ENCODE data around the gene AGAP1. TPM values are rescaled to one million over a fixed set of nuclear protein-coding genes. Genes with fewer than 3 reads are reported as not detected.
A peak's percentile ranks its signal among the peaks of the same experiment; 100 is the strongest.

Gene AGAP1
- total RNA-seq, 1 donor from 2014 or later, result 36.2 TPM

GRCh38 chr2:235518322-235519090, 24.7 kb downstream of the AGAP1 start:
- no peak overlapping the region for H3K4me3 ChIP-seq
- TF ChIP-seq CTCF (IDR thresholded peaks at IDR 0.05), result no peak
- DNase-seq, result no peak
- no peaks in the 10 kb centered on the region for H3K36me3 ChIP-seq
- H3K27ac ChIP-seq, result no peak overlapping the region
- intact Hi-C loops (cut with DNase I), result no loop called here
- H3K4me1 ChIP-seq, result peaks cover 37% of the 10 kb centered on the region
- no peak for ATAC-seq
- H3K27me3 ChIP-seq (ENCODE audit: low read depth), result no peaks in the 10 kb centered on the region
- no peaks in the 10 kb centered on the region for H3K9me3 ChIP-seq

GRCh38 chr2:235520787-235521186, 26.9 kb downstream of the AGAP1 start:
- intact Hi-C loops (cut with DNase I), result no loop called here
- H3K4me3 ChIP-seq, result no peak overlapping the region
- ATAC-seq, result no peak

GRCh38 chr2:235521844-235522243, 28.0 kb downstream of the AGAP1 start:
- DNase-seq, result no peak
- no peak for TF ChIP-seq CTCF (IDR thresholded peaks at IDR 0.05)
- Histone ChIP-seq H3K9me3 (no peaks in the 10 kb centered on the region), H3K4me1 (peaks cover 32% of the 10 kb centered on the region), H3K36me3 (no peaks in the 10 kb centered on the region), H3K27me3 (ENCODE audit: low read depth) (no peaks in the 10 kb centered on the region), H3K4me3 (no peak overlapping the region), H3K27ac (no peak overlapping the region)
- peak; percentile 33 to 58 for ATAC-seq
- intact Hi-C loops (cut with DNase I), result no loop called here

More at GRCh38 chr2:235520787-235521186, 26.9 kb downstream of the AGAP1 start:
- Histone ChIP-seq H3K36me3 (no peaks in the 10 kb centered on the region), H3K27me3 (ENCODE audit: low read depth) (no peaks in the 10 kb centered on the region), H3K9me3 (no peaks in the 10 kb centered on the region), H3K4me1 (peaks cover 31% of the 10 kb centered on the region), H3K27ac (no peak overlapping the region)
- no peak for DNase-seq
- no peak for TF ChIP-seq CTCF (IDR thresholded peaks at IDR 0.05)

- no peaks in the 10 kb centered on the region for H3K9me3 ChIP-seq
- intact Hi-C loops (cut with DNase I), result no loop called here
- H3K36me3 ChIP-seq, result no peaks in the 10 kb centered on the region
- H3K4me1 ChIP-seq, result peaks cover 37% of the 10 kb centered on the region
- H3K27ac ChIP-seq, result no peak overlapping the region
- no peak for TF ChIP-seq CTCF (IDR thresholded peaks at IDR 0.05)
- H3K4me3 ChIP-seq, result no peak overlapping the region
- ATAC-seq, result no peak
- H3K27me3 ChIP-seq (ENCODE audit: low read depth), result no peaks in the 10 kb centered on the region
- no peak for DNase-seq
Measured at GRCh38 chr2:235523021-235523420, 29.2 kb downstream of the AGAP1 start.

- H3K4me3 ChIP-seq, result no peak overlapping the region
- DNase-seq, result no peak
- H3K36me3 ChIP-seq, result no peaks in the 10 kb centered on the region
- ATAC-seq, result peak in 1 of 2 donors; percentile 31
- no peak for TF ChIP-seq CTCF (IDR thresholded peaks at IDR 0.05)
- intact Hi-C loops (cut with DNase I), result no loop called here
- no peaks in the 10 kb centered on the region for H3K27me3 ChIP-seq (ENCODE audit: low read depth)
- no peaks in the 10 kb centered on the region for H3K9me3 ChIP-seq
- peaks cover 31% of the 10 kb centered on the region for H3K4me1 ChIP-seq
- no peak overlapping the region for H3K27ac ChIP-seq
Measured at GRCh38 chr2:235523486-235524150, 29.8 kb downstream of the AGAP1 start.

Data from lower lobe of right lung (tissue), 2 donors.